Tibial artery (tissue), 4 donors: ENCODE results near the gene MYO3B.

ENCODE experiments used
- DNase-seq, 2 donors: peaks; one replicate each; pipeline ENCODE4 v3.0.0-alpha.2; 2019
- H3K27ac ChIP-seq, 2 donors: fragments of 200-600 bp; sonication (generic) in 1 of 2; 1 replicate in 1 of 2; 2 replicates in 1 of 2; pipeline ENCODE4 v1.5.1; 2018 to 2019; ENCODE audit warnings: mild to moderate bottlenecking in 1 of 2
- H3K27me3 ChIP-seq, 2 donors: fragments of 200-600 bp; sonication (generic) in 1 of 2; one replicate each; pipeline versions ENCODE4 v1.5.1 to v1.6.0; 2016 to 2019
- H3K36me3 ChIP-seq, 3 donors: fragments of 200-600 bp; sonication (generic) in 2 of 3; one replicate each; pipeline ENCODE4 v1.5.1; 2016 to 2019; ENCODE audit warnings: mild to moderate bottlenecking in 2 of 3
- H3K4me1 ChIP-seq, 4 donors: fragments of 200-600 bp; sonication (generic) in 2 of 4; 1 replicate in 3 of 4; 2 replicates in 1 of 4; pipeline ENCODE4 v1.5.1; 2016 to 2019
- H3K4me3 ChIP-seq, 2 donors: fragments of 200-600 bp; sonication (generic) in 1 of 2; 1 replicate in 1 of 2; 2 replicates in 1 of 2; pipeline ENCODE4 v1.5.1; 2018 to 2019; ENCODE audit warnings: mild to moderate bottlenecking in 2 of 2
- H3K9me3 ChIP-seq, 3 donors: fragments of 200-600 bp; sonication (generic) in 1 of 3; one replicate each; pipeline ENCODE4 v1.5.1; 2016 to 2019
- intact Hi-C: fragments of 100-400 bp; cut with DNase I; formaldehyde crosslinking; loops from one replicate; pipeline ENCODE4 v1.15.0; 2023; ENCODE audit warnings: low total_unique reads
- TF ChIP-seq, protein P1 (sequence below), 2 experiments: fragments of 200-600 bp in 1 of 2; fragments of 450-650 bp in 1 of 2; IDR thresholded peaks; one replicate each; pipeline ENCODE4 v1.5.1; 2017 to 2019; ENCODE audit warnings: antibody characterized with exemption in 2 of 2, mild to moderate bottlenecking in 1 of 2, moderate library complexity in 1 of 2

MYO3B gene

DNA sequence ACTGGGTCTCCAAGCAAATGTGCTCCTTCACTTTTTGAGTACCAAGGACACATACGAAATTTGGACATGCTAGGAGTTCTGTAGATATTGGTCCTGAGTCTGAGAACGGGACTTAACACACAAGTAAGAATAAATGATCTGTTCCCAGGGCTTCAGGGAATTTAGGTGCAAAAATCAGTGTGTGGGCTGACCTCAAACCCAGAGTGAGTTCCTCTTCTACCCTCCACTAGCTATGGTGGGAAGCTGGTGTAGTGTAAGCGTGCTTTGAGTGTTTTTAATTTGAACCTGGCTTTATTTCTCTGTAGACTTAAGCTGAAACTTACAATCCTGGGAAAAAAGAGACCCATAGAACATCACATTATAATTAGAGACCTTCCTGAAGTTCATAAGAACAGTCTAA is 50.5 kb downstream of the MYO3B start:
- TF ChIP-seq, protein P1, sequence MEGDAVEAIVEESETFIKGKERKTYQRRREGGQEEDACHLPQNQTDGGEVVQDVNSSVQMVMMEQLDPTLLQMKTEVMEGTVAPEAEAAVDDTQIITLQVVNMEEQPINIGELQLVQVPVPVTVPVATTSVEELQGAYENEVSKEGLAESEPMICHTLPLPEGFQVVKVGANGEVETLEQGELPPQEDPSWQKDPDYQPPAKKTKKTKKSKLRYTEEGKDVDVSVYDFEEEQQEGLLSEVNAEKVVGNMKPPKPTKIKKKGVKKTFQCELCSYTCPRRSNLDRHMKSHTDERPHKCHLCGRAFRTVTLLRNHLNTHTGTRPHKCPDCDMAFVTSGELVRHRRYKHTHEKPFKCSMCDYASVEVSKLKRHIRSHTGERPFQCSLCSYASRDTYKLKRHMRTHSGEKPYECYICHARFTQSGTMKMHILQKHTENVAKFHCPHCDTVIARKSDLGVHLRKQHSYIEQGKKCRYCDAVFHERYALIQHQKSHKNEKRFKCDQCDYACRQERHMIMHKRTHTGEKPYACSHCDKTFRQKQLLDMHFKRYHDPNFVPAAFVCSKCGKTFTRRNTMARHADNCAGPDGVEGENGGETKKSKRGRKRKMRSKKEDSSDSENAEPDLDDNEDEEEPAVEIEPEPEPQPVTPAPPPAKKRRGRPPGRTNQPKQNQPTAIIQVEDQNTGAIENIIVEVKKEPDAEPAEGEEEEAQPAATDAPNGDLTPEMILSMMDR (IDR thresholded peaks at IDR 0.05) = no peak
- Histone ChIP-seq H3K27me3 (no peaks in the 10 kb centered on the region), H3K9me3 (no peaks in the 10 kb centered on the region), H3K4me1 (no peaks in the 10 kb centered on the region), H3K36me3 (no peaks in the 10 kb centered on the region), H3K4me3 (no peak overlapping the region), H3K27ac (no peak overlapping the region)
- intact Hi-C loops = no loop called here
- no peak for DNase-seq

DNA sequence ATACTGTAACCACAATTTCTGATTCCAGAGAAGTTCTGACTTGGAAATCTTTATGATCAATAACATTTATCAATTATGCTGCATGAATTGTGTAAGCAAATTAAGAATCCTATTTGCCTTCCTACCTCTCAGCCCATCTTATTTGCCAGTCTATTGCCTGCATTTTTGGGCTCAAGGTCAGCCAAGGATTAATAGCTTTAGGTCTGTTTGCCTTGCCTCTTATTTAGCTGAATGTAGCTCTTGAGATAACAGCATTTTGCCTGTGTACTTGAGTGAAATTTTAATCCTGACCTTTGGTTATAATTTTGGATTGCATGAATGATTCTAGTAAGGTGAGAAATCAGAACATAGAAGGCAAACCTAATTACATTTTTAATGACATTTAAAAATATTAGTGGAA is 51.2 kb downstream of the MYO3B start:
- Histone ChIP-seq H3K4me1 (no peaks in the 10 kb centered on the region), H3K4me3 (no peak overlapping the region), H3K27me3 (no peaks in the 10 kb centered on the region), H3K36me3 (no peaks in the 10 kb centered on the region), H3K27ac (no peak overlapping the region), H3K9me3 (no peaks in the 10 kb centered on the region)
- TF ChIP-seq, protein P1 (IDR thresholded peaks at IDR 0.05) = no peak
- intact Hi-C loops = no loop called here
- DNase-seq = no peak

DNA sequence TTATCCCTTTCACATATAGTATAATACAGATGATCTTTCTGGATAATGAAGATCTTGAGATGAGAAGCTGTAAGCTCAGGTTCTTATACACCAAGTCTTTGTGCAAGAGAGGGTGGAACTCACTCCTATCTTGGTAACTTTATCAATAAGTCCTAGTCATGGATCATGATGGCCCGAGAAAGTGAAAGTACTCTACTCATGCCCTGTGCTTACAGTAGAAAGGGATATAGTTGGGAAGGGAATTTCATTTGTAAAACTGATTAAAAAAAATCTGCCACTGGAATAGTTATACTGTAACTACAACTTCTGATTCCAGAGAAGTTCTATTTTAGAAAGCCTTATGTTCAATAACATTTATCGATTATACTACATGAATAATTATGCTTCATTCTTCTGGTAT is 51.8 kb downstream of the MYO3B start:
- intact Hi-C loops = no loop called here
- Histone ChIP-seq H3K27ac (no peak overlapping the region), H3K4me1 (no peaks in the 10 kb centered on the region), H3K4me3 (no peak overlapping the region), H3K27me3 (no peaks in the 10 kb centered on the region), H3K9me3 (no peaks in the 10 kb centered on the region), H3K36me3 (no peaks in the 10 kb centered on the region)
- TF ChIP-seq, protein P1 (IDR thresholded peaks at IDR 0.05) = no peak
- DNase-seq = no peak

DNA sequence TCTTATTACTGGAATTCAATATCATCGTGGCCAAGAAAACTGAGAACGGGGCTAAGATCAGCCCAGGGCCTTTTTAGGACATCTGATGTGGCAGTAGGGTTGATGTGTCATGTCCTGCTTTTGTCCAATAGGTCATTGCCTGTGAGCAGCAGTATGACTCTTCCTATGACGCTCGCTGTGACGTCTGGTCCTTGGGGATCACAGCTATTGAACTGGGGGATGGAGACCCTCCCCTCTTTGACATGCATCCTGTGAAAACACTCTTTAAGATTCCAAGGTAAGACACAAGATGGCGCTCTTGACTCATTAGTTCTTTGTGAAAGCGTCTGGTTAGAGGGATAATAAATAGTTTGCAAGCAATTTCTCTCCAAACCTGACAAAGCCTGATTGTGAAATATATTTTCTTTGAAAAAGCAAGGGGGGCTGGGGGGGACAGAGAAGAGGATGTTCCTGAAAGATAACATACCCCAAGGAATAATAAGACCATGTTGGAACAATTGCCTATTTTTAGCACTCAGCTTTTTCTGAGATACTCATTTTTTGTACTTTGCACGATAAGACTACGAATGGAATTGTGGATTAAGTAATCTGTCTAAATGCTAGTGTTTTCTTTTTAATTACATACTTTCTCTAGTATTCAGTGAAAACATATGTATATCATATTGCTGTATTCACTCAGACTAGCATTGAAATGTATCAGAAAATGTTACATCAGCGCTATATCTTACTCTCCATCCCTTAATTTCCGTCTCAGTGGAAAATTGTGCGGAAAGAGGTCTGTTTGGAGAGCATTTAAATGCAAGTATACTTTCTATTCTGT is 58.1 kb downstream of the MYO3B start:
- intact Hi-C loops = no loop called here
- H3K4me1 ChIP-seq = no peaks in the 10 kb centered on the region
- TF ChIP-seq, protein P1 (IDR thresholded peaks at IDR 0.05) = peak in 1 of 2 experiments; percentile 20
- no peak for DNase-seq
- no peaks in the 10 kb centered on the region for H3K36me3 ChIP-seq
- no peak overlapping the region for H3K27ac ChIP-seq
- no peaks in the 10 kb centered on the region for H3K9me3 ChIP-seq
- H3K27me3 ChIP-seq = peaks cover 0 to 5% of the 10 kb centered on the region in 2 donors
- no peak overlapping the region for H3K4me3 ChIP-seq

DNA sequence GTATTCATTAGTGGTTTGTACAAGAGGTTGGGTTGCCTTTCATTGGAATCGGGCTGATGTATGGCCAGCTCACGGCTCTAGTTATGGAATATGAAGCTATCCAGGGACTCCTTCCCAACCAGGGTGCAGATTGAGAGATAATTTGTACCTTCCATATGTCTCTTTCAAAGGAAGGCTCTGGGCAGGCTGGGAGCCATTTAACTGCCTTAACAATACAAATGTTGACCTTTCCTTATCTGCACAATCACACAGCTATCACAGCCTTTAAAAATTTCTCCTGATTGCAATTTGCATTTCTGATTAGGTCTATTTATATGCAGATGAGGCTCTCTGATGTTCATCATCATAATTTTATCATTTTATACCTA is 58.7 kb downstream of the MYO3B start:
- DNase-seq = no peak
- Histone ChIP-seq H3K27me3 (peaks cover 0 to 9% of the 10 kb centered on the region in 2 donors), H3K36me3 (no peaks in the 10 kb centered on the region), H3K4me3 (no peak overlapping the region), H3K9me3 (no peaks in the 10 kb centered on the region), H3K4me1 (no peaks in the 10 kb centered on the region), H3K27ac (no peak overlapping the region)
- TF ChIP-seq, protein P1 (IDR thresholded peaks at IDR 0.05) = no peak
- intact Hi-C loops = no loop called here
